Lower leg skin (tissue), 4 donors: Measurements from ENCODE around the gene BOD1L1. TPM values are rescaled to one million over a fixed set of nuclear protein-coding genes. Genes with fewer than 3 reads are reported as not detected.

Source experiments
- DNase-seq, 2 donors: peaks; one replicate each; pipeline ENCODE4 v3.0.0-alpha.2; 2019; ENCODE audit warnings: low spot score in 2 of 2
- H3K4me3 ChIP-seq: fragments of 200-600 bp; sonication (generic); 2 replicates; pipeline ENCODE4 v1.5.1; 2017; ENCODE audit warnings: mild to moderate bottlenecking, low read depth; ENCODE audit not compliant: poor library complexity, severe bottlenecking
- POLR2A ChIP-seq, 2 donors: fragments of 450-650 bp; IDR thresholded peaks; one replicate each; pipeline ENCODE4 v1.6.1; 2016 to 2017; ENCODE audit warnings: antibody characterized with exemption in 2 of 2, mild to moderate bottlenecking in 1 of 2, moderate library complexity in 1 of 2
- WGBS, 2 donors: methylation state at CpG; one replicate each; pipeline ENCODE4 v1.1.5; 2018; 5-methylcytosine and 5-hydroxymethylcytosine counted together
- intact Hi-C: fragments of 100-400 bp; cut with DNase I; formaldehyde crosslinking; loops from one replicate; pipeline ENCODE4 v1.15.0; 2023; ENCODE audit warnings: low total_unique reads
- total RNA-seq, 4 donors: library from RNA; depleted of rRNA; stranded (reverse); fragments of >200 nt; gene quantifications; one replicate each; pipeline ENCODE4 v1.1.0, GENCODE V29; 2016
- TF ChIP-seq, protein P1 (sequence below), 3 donors: fragments of 450-650 bp; IDR thresholded peaks; one replicate each; pipeline ENCODE4 v1.5.1; 2016; ENCODE audit warnings: antibody characterized with exemption in 3 of 3, mild to moderate bottlenecking in 3 of 3, moderate library complexity in 2 of 3

The BOD1L1 gene
- total RNA-seq, 4 donors from 2014 or later = 25.3 to 32.7 (median 30.6) TPM

DNA sequence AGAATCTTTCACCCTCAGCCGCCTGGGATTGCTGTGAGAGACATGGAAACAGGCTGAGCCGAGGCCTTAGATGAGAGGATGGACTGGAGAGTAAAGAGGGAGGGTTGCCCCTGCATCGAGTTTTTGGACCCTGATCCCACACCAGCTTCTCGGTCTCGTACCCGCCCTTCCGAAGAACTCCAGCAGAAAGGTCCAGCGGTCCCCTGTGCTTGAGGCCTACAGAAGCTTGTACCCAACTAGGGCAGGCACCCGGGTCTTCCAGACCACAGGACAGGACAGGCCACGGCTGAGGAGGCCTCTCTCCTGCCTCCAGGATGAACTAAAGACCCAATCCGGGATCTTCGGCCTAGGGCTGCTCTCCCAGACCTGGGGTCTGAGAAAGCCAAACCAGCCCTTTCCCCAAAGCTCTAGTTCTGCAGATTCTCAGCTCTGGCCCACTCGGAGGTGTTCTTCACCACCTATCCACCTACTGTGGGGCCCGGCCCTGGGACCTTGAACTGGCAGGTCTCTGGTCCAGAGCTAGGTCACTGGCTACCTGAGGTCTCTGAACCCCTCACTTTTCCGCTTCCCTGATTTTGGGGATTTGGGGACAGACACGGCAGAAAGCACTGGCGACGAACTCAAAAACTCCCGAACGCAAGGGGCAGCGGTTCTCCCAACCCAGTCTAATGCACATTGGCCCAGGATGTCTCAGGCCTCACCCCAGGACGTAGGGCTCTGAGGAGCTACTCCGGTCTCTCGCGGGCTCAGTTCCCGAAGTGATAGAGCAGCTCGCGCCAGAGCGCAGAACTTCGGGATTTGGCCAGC is 84.3 kb downstream of the BOD1L1 start:
- no peak for DNase-seq
- no peak overlapping the region for H3K4me3 ChIP-seq
- intact Hi-C loops = loop anchor here (10.0 kb wide), 1 partner anchor 808 kb away; no protein-coding TSS in a partner anchor
- TF ChIP-seq, protein P1, sequence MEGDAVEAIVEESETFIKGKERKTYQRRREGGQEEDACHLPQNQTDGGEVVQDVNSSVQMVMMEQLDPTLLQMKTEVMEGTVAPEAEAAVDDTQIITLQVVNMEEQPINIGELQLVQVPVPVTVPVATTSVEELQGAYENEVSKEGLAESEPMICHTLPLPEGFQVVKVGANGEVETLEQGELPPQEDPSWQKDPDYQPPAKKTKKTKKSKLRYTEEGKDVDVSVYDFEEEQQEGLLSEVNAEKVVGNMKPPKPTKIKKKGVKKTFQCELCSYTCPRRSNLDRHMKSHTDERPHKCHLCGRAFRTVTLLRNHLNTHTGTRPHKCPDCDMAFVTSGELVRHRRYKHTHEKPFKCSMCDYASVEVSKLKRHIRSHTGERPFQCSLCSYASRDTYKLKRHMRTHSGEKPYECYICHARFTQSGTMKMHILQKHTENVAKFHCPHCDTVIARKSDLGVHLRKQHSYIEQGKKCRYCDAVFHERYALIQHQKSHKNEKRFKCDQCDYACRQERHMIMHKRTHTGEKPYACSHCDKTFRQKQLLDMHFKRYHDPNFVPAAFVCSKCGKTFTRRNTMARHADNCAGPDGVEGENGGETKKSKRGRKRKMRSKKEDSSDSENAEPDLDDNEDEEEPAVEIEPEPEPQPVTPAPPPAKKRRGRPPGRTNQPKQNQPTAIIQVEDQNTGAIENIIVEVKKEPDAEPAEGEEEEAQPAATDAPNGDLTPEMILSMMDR (IDR thresholded peaks at IDR 0.05) = no peak
- no peak for TF ChIP-seq POLR2A (IDR thresholded peaks at IDR 0.05)
- 49 to 54% methylated on average over 24 to 30 of the region's 30 CpGs for WGBS, 2 donors

DNA sequence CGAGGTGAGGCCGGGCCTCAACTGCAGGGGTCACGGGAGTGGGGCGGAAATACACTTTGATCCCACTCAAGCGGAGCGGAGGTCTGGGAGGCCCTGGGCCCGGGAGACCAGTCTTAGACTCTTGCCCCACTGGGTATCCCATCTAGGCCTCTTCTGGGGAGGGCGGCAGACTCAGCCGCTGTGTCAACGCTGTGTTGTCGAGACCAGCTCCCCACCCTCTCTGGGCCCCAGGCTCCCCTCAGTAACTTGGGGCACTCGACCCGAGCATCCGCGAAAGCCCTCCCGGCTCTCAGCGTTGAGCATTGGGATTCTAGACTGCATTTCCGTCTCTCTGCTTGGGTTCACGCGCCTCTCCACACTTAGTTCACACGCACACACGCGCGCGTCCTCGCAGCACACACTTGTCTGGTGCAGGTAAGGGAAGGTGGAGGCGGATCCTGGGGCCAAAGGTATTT is 84.9 kb downstream of the BOD1L1 start:
- intact Hi-C loops = loop anchor here (10.0 kb wide), 1 partner anchor 808 kb away; no protein-coding TSS in a partner anchor
- H3K4me3 ChIP-seq = no peak overlapping the region
- no peak for DNase-seq

DNA sequence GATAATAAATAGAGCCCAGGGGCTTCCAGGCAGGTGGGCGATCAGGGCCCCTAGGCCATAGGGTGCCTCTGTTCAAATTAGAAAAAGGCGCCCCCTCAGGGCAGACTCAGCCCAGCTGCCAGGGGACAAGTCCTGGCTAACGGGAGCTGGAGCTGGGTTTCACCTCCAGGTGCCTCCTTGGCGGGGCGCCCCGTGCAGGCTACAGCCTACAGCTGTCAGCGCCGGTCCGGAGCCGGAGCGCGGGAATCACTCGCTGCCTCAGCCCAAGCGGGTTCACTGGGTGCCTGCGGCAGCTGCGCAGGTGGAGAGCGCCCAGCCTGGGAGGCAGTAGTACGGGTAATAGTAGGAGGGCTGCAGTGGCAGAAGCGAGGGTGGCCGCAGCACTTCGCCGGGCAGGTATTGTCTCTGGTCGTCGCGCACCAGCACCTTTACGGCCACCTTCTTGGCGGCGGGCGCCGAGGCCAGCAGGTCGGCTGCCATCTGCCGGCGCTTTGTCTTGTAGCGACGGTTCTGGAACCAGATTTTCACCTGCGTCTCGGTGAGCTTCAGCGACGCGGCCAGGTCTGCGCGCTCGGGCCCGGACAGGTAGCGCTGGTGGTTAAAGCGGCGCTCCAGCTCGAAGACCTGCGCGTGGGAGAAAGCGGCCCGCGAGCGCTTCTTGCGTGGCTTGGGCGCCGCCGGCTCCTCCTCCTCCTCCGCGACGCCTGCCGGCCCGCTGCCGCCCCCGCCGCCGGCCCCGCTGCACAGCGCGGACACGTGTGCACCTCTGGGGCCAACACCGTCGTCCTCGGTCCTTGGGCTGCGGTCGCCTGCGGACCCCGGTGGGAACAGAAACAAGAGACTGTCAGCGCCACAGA is 85.6 kb downstream of the BOD1L1 start:
- no peak overlapping the region for H3K4me3 ChIP-seq
- no peak for DNase-seq
- TF ChIP-seq, protein P1 (IDR thresholded peaks at IDR 0.05) = no peak
- TF ChIP-seq POLR2A (IDR thresholded peaks at IDR 0.05) = no peak
- intact Hi-C loops = loop anchor here (10.0 kb wide), 1 partner anchor 807 kb away; no protein-coding TSS in a partner anchor
- 5 to 11% methylated on average over 16 to 73 of the region's 79 CpGs for WGBS, 2 donors

More for the DNA sequence above, 84.9 kb downstream of the BOD1L1 start:
- WGBS, 2 donors = 43 to 58% methylated on average over 21 to 25 of the region's 27 CpGs
- TF ChIP-seq, protein P1 (IDR thresholded peaks at IDR 0.05) = no peak
- TF ChIP-seq POLR2A (IDR thresholded peaks at IDR 0.05) = no peak

DNA sequence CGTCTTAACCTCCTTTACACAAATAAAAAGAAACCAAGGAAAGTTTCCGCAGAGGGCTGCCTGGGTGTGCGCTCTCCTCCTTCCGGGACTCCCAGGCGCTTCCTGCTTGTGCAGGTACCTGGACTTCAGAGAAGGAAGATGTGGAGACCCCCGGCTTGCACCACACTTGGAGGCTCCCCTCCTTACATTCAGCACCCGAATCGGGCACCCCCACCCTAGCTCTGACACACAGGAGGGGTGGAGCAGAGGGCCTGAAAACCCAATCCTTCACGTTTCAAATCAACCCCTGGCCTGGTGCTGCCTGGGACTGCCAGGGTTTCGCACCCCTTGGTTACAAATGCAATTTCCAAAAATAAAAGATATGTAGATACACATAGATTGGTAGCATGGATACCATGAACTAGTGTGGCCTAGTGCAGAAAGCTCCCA is 86.3 kb downstream of the BOD1L1 start:
- no peak overlapping the region for H3K4me3 ChIP-seq
- 20 to 33% methylated on average over 10 of the region's 10 CpGs for WGBS, 2 donors
- intact Hi-C loops = loop anchor here (10.0 kb wide), 1 partner anchor 806 kb away; no protein-coding TSS in a partner anchor
- no peak for DNase-seq
- TF ChIP-seq, protein P1 (IDR thresholded peaks at IDR 0.05) = no peak
- no peak for TF ChIP-seq POLR2A (IDR thresholded peaks at IDR 0.05)

DNA sequence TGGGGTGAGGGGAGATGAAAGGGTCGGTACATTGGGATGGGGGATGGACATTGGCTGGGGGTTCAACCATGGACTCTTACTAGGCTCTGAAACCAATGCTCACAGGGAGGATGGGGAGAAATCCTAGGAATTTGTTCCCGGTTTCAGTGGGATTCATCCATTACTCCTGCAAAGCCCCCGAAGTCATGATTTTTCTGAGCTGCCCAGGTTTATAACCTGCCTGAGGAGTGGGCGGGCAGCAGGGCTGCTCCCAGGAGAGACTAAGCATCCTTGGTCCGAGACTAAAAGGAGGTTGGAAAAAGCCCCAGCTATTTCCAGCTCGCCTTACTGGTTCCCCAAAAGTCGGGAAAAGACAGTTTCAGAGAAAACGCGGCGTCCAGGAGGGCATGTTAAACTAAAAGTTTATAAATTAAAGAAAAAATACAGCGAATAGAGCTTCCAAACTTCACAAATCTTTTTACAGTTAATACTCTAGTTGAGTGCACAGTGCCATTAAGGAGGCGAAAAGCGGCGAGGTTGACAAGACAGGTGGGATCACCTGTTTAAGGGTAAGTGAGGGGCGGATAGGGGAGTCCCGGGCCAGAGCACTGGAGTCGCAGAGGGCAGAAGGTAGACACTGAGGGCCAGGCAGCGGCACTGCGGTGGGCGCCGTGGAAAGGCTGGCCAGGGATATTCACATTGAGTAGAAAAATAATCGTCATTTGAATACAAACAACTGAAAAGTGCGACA is 86.9 kb downstream of the BOD1L1 start:
- intact Hi-C loops = loop anchor here (10.0 kb wide), 1 partner anchor 806 kb away; no protein-coding TSS in a partner anchor
- no peak for DNase-seq
- WGBS, 2 donors = 11 to 20% methylated on average over 23 of the region's 23 CpGs
- H3K4me3 ChIP-seq = no peak overlapping the region
- TF ChIP-seq, protein P1 (IDR thresholded peaks at IDR 0.05) = no peak
- TF ChIP-seq POLR2A (IDR thresholded peaks at IDR 0.05) = no peak
